Transverse colon (tissue), 4 donors: ENCODE data around the gene CD151. TPM values are rescaled to one million over a fixed set of nuclear protein-coding genes. Genes with fewer than 3 reads are reported as not detected.

Experiments used
- DNase-seq: peaks from one replicate; pipeline ENCODE4 v3.0.0-alpha.2; 2019
- H3K27ac ChIP-seq, 4 donors: fragments of 200-600 bp; sonication (generic); 2 replicates each; pipeline ENCODE4 v1.5.1; 2016 to 2018; ENCODE audit warnings: inconsistent platforms in 4 of 4
- H3K27me3 ChIP-seq: fragments of 200-600 bp; sonication (generic); 2 replicates; pipeline ENCODE4 v1.5.1; 2017; ENCODE audit warnings: inconsistent platforms
- H3K36me3 ChIP-seq, 4 donors: fragments of 200-600 bp; sonication (generic); 2 replicates each; pipeline ENCODE4 v1.5.1; 2017 to 2019; ENCODE audit warnings: inconsistent platforms in 4 of 4
- H3K4me1 ChIP-seq, 4 donors: fragments of 200-600 bp; sonication (generic); 2 replicates each; pipeline ENCODE4 v1.5.1; 2017 to 2020; ENCODE audit warnings: inconsistent platforms in 4 of 4
- H3K4me3 ChIP-seq, 4 donors: fragments of 200-600 bp; sonication (generic); 1 replicate in 1 of 4; 2 replicates in 3 of 4; pipeline versions ENCODE4 v1.5.1 to v1.6.1; 2017 to 2019; ENCODE audit warnings: inconsistent platforms in 4 of 4
- H3K9me3 ChIP-seq, 2 donors: fragments of 200-600 bp; sonication (generic); 2 replicates each; pipeline ENCODE4 v1.5.1; 2017 to 2019; ENCODE audit warnings: inconsistent platforms in 2 of 2
- EP300 ChIP-seq: sonication (generic); formaldehyde crosslinking; IDR thresholded peaks from one replicate; pipeline ENCODE4 v1.6.1; 2017; ENCODE audit warnings: antibody characterized with exemption, low read depth
- POLR2A ChIP-seq: fragments of 450-650 bp; IDR thresholded peaks from one replicate; pipeline ENCODE4 v1.6.1; 2016; ENCODE audit warnings: antibody characterized with exemption, mild to moderate bottlenecking, moderate library complexity
- POLR2AphosphoS5 ChIP-seq, 3 donors: sonication (generic); formaldehyde crosslinking; IDR thresholded peaks; one replicate each; pipeline ENCODE4 v1.6.1; 2016; ENCODE audit warnings: antibody characterized with exemption in 3 of 3
- WGBS, 2 donors: methylation state at CpG; one replicate each; pipeline ENCODE4 v1.1.5; 2018; ENCODE audit warnings: low coverage in 1 of 2; 5-methylcytosine and 5-hydroxymethylcytosine counted together
- in situ Hi-C, 4 donors: fragments of 200-750 bp; cut with MboI; loops; one replicate each; pipeline versions ENCODE4 v1.15.0 to v1.15.1; 2017; ENCODE audit warnings: low sequenced_read_pairs in 3 of 4, low pct_ligation_motif_present in 1 of 4, low pct_unique_long_range_greater_than_20kb in 1 of 4
- intact Hi-C: fragments of 100-400 bp; cut with DNase I; formaldehyde crosslinking; loops from one replicate; pipeline ENCODE4 v1.15.1; 2023; ENCODE audit warnings: low total_unique reads
- total RNA-seq, 4 donors: library from RNA; depleted of rRNA; stranded (reverse); fragments of >200 nt; gene quantifications; one replicate each; pipeline ENCODE4 v1.1.0, GENCODE V29; 2016
- TF ChIP-seq, protein P1 (sequence below), 5 experiments: fragments of 200-600 bp in 3 of 5; fragments of 450-650 bp in 2 of 5; sonication (generic) in 3 of 5; IDR thresholded peaks; 1 replicate in 2 of 5; 2 replicates in 3 of 5; pipeline ENCODE4 v1.5.1; 2016 to 2017; ENCODE audit warnings: antibody characterized with exemption in 5 of 5, inconsistent platforms in 3 of 5, mild to moderate bottlenecking in 2 of 5, moderate library complexity in 1 of 5

CD151 gene
- total RNA-seq, 4 donors from 2014 or later: 252 to 650 (median 429) TPM

DNA sequence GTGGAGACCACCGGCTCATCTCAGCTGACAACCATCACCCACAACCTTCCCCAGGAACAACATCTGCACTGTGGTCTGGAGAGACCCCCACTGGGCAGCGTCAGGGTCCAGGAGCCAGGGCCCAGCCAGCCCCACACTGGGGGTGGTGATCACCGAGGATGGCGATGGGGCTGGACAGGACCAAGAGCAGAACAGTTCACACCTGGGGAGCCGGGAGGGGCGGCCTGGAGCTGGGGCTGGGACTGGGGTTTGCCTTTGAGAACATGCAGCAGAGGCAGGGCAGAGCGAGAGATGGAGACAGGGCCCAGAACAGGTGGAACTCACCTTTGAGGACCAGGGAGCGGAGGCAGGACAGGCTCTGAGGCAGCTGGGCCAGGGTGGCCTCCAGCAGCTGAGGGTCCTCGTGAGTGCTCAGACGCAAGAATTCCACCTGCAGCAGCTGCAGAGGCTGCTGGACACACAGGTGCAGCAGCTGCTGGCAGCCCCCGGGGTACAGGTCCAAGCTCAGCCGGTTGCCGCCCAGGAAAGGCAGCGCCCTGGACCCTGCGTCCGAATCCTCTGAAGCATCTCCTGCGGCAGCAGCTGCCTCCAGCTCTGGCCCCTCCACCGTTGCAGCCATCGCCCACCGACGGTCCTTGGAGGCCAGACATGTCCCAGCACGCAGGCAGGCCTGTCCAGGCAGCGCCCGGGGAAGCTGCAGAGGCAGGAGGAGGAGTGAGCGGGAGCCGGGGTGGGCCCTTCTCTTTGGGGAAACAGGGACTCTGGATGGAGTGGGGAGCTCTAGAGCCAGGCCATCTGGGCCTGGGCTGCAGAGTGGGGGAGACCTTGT, 28.8 kb upstream of the CD151 start:
- intact Hi-C loops (no loop called here), in situ Hi-C loops (no loop called here)
- H3K36me3 ChIP-seq: no peaks in the 10 kb centered on the region
- WGBS, 2 donors: 35% methylated on average over 22 of the region's 26 CpGs; no CpG with 5 or more reads in 1 of the 2 donors
- H3K4me1 ChIP-seq: peaks cover 18 to 34% (median 30%) of the 10 kb centered on the region in 4 donors
- peak overlapping the region in 3 of 4 donors; percentile 50 to 76 (median 58) for H3K4me3 ChIP-seq
- H3K27me3 ChIP-seq: no peaks in the 10 kb centered on the region
- no peak for DNase-seq
- TF ChIP-seq EP300: no peak
- no peak for TF ChIP-seq POLR2A
- TF ChIP-seq, protein P1, sequence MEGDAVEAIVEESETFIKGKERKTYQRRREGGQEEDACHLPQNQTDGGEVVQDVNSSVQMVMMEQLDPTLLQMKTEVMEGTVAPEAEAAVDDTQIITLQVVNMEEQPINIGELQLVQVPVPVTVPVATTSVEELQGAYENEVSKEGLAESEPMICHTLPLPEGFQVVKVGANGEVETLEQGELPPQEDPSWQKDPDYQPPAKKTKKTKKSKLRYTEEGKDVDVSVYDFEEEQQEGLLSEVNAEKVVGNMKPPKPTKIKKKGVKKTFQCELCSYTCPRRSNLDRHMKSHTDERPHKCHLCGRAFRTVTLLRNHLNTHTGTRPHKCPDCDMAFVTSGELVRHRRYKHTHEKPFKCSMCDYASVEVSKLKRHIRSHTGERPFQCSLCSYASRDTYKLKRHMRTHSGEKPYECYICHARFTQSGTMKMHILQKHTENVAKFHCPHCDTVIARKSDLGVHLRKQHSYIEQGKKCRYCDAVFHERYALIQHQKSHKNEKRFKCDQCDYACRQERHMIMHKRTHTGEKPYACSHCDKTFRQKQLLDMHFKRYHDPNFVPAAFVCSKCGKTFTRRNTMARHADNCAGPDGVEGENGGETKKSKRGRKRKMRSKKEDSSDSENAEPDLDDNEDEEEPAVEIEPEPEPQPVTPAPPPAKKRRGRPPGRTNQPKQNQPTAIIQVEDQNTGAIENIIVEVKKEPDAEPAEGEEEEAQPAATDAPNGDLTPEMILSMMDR (IDR thresholded peaks at IDR 0.05): no peak
- no peak for TF ChIP-seq POLR2AphosphoS5 (IDR thresholded peaks at IDR 0.05)
- H3K9me3 ChIP-seq: no peaks in the 10 kb centered on the region
- peak overlapping the region; percentile 87 to 93 (median 92) for H3K27ac ChIP-seq

DNA sequence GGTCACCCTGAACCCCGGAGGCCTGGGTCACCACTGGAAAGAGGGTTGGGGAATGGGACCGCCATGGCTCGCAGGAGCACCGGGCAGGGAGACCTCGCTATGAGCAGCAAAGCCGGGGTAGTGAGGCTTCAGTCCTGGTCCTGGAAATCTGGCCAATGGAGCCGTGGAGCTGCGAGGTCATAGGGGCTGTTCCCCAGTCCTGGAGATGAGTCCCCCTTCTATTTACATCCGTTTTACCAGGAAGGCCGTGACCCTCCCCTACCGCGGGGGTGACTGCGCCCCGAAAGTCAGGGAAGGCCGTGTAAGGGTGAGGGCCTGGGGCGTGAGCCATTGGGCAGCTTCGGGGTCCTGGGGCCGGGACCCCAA, 28.2 kb upstream of the CD151 start:
- Histone ChIP-seq H3K9me3 (no peaks in the 10 kb centered on the region), H3K4me1 (peaks cover 18 to 35% (median 31%) of the 10 kb centered on the region in 4 donors), H3K27ac (peak overlapping the region; percentile 87 to 93 (median 92)), H3K27me3 (no peaks in the 10 kb centered on the region), H3K4me3 (peak overlapping the region; percentile 42 to 76 (median 54)), H3K36me3 (no peaks in the 10 kb centered on the region)
- in situ Hi-C loops: no loop called here
- no peak for DNase-seq
- TF ChIP-seq, protein P1 (IDR thresholded peaks at IDR 0.05): no peak
- TF ChIP-seq EP300 (no peak), POLR2AphosphoS5 (IDR thresholded peaks at IDR 0.05) (no peak), POLR2A (no peak)
- intact Hi-C loops: no loop called here
- 4% methylated on average over 18 of the region's 18 CpGs; no CpG with 5 or more reads in 1 of the 2 donors for WGBS, 2 donors

DNA sequence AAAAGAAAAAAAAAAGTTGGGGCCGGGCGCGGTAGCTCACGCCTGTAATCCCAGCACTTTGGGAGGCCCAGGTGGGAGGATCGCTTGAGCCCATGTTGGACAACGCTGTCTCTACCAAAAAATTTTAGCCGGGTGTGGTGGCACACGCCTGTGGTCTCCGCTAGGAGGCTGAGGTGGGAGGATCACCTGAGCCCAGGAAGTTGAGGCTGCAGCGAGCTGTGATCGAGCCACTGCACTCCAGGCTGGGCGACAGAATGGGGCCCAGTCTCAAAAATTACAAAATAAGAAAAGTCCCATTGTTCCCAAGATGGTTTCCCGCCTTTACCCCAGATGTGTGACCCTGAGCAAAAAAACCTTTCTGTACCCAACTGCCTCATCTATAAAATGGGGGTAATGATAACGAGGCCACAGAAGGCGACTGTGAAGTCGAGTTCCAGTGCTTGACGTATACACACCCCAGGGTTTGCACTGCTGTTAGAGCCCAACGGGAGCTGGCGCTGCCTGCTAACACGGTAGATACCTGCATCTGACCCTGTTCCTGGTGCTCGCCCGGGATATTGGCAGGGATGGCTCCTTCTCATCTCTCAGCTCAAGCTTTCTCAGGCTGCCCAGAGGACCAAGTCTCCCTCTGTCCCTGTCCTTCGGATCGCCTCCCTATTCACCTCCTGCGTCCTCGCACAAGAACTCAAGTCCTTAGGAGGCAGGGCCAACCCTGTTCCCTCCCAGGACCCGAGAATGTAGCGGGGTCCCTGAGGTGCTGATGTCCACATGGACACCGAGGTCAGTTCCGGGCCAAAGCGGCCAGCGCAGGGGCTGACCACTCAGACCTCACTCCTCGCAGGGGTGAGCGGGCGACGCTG, 24.1 kb upstream of the CD151 start:
- Histone ChIP-seq H3K27ac (peak overlapping the region; percentile 94 to 96 (median 96)), H3K9me3 (no peaks in the 10 kb centered on the region), H3K27me3 (no peaks in the 10 kb centered on the region), H3K4me3 (peak overlapping the region; percentile 56 to 98 (median 92)), H3K4me1 (peaks cover 18 to 49% (median 43%) of the 10 kb centered on the region in 4 donors), H3K36me3 (peaks cover 0 to 13% (median 3%) of the 10 kb centered on the region in 4 donors)
- 34 to 52% methylated on average over 3 to 27 of the region's 36 CpGs for WGBS, 2 donors
- intact Hi-C loops (no loop called here), in situ Hi-C loops (no loop called here)
- DNase-seq: peak; percentile 35
- TF ChIP-seq, protein P1 (IDR thresholded peaks at IDR 0.05): peak in 1 of 5 experiments; percentile 20
- no peak for TF ChIP-seq POLR2A
